Stimulated activated CD4-positive, alpha-beta T cell treated with anti-CD3 and anti-CD28 coated beads, Interleukin-12 subunit alpha, Interleukin-12 subunit beta, amount 100 ng/mL, for 48 hours (primary cell): ENCODE results near the gene DOCK1.

Experiments
- DNase-seq, 3 donors: peaks; one replicate each; pipeline ENCODE4 v3.0.0-alpha.2; 2020; ENCODE audit warnings: low read depth in 2 of 3, low spot score in 1 of 3

Gene DOCK1

DNA sequence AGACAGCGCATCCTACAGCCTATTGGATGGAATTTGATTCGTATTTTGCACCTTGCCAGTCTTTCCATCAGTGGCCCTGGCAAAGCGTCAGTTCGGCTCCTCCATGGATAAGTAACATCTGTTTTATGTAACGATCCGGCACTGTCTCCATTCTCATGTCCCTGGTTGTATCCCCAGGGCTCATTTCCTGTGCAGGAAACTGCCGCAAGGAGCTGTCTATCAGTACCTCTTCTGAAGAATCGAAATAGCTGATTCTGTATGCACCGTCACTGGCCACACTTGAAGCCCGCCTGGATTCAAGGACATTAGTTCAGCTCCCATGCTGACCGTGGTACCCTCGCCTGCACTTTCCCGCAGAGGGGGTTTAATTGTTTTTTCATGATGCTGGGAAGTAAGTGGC lies 590.8 kb downstream of the DOCK1 start:
- no peak for DNase-seq

GRCh38 chr10:127497685-127498084 lies 592.5 kb downstream of the DOCK1 start:
- no peak for DNase-seq

DNA sequence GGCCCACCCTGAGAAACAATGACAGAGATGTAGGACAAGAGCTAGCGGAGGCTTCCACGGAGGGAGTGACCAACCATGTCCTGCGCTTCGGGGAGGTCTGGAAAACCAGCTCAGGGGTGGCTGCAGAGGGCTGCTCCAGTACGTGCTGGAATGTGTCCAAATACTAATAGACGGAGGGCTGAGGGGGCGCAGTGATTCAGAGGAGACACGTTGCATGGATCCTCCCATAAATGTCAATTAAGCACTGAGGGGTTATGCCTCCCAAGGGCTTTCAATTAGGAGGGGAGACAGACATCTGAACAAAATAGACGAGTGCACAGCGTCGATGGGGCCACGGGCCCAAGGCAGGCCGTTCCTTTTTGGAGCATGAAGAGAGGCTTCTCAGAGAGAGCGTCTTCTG lies 592.9 kb downstream of the DOCK1 start:
- no peak for DNase-seq

- DNase-seq: no peak
Measured at GRCh38 chr10:127500127-127500526, 594.9 kb downstream of the DOCK1 start.
